Measurements from ENCODE around the gene RTRAF.

The RTRAF gene

GRCh38 chr14:52021957-52022600 is 32.7 kb downstream of the RTRAF start:
- no peak for DNase-seq

DNA sequence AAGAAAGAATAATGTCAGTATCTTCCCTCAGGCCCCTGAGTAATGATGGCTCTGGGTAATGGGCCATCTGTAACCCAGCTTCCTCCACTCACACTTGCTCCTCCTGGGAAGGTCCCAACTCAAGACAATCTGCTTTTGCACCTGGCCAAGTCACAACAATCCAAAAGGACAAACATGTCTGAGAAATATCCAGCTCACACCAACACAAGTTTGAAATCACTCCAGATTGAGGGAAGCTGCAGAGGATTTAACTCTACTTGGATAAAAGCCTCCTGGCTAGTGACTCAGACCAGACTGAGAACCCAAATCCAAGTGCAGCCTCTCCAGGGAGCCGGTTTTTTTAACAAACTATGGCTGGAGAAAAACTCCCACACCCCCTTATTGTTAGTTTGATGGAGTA is 34.2 kb downstream of the RTRAF start:
- no peak for DNase-seq

DNA sequence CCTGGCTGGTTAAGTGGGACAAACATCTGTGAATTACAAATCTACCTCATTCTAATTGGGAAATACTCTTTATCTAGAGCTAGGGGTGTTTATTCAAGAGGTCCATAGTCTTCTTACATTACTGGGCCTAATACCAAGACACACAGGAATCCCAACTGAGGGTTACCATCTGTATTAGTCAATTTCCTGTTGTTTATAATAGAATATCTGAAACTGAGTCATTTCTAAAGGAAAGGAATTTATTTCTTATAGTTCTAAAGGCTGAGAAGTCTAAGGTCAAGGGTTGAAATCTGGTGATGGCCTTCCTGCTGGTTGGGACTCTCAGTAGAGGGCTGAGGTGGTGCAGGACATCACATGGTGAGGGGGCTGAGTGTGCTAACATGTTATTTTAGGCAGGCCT is 36.0 kb downstream of the RTRAF start:
- DNase-seq, result no peak

DNA sequence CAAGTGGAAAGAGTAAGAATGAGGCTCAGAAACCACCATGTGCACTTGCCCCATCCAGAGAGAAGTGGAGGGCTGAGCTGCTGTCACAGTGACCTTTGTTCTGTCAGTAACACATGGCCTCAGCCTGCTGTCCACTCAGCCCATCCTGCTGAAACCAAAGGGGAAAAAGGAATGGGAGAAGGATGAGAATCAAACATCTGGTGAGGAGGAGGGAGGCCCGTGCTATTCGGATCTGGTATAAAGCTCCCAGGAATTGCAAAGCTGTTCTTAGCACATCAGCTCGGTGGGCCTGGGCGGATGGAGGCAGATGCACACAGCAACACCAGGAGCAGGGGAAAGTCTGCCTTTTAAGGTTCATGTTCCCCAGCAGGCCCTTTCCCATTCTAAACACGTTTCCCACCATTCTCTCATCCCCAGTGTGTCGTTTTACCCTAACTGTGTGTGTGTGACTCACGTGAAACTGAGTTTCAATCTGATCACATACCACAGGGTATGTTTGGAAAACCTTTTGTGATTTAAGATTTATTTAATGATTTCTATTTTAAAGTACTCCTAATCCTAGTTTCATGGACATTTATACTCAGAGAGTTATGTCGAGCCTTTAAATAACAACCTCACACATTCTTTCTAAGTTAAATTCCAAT is 36.8 kb downstream of the RTRAF start:
- no peak for DNase-seq

- DNase-seq, result no peak
Measured at GRCh38 chr14:52026901-52027300, 37.6 kb downstream of the RTRAF start.

DNA sequence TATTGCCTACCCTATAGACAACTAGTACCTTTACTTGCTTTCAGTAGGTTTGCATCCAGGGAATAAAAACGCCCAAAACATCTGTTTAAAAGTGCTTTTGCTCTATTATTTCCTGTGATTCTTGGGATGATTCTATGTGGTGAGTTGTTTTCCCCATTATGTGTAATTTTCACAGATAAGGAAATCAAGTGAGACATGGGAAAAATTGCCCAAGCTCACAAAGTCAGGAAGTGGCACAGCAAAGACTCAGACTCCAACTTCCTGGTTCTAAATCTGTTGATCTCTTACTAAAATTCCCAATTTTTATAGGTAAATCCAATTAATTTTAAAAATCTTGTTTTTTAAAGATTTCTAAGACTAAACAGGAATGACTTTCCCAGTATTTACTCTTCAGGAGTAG is 40.5 kb downstream of the RTRAF start:
- DNase-seq, result no peak

GRCh38 chr14:52031781-52032180 is 42.4 kb downstream of the RTRAF start:
- DNase-seq, result no peak

DNA sequence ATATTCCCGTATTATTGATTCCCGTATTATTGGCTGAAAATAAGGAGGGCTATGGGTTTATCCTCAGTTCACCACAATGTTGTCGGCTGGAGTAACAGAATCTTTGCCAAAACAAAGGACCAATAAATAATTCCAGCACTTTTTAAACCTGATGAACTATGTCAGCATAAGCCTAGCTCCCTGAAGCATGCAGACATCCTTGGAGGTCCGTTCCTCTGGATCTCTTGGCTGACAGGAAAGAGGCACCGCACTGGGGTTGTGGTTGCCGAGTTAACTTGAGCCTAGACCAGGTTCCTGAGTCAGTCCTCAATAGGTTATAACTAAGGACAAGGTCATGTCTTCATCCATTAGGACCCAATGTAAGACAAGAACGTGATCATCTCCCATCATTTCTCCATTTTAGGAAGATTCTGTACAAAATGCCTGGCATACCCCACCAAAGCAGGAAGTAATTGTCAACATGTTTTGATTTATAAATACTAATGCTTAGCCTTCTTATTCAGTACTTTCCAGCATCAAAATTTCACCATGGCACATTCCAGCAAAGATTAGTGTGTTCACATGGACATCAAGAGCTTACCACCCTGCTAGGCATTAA is 43.0 kb downstream of the RTRAF start:
- no peak for DNase-seq

DNA sequence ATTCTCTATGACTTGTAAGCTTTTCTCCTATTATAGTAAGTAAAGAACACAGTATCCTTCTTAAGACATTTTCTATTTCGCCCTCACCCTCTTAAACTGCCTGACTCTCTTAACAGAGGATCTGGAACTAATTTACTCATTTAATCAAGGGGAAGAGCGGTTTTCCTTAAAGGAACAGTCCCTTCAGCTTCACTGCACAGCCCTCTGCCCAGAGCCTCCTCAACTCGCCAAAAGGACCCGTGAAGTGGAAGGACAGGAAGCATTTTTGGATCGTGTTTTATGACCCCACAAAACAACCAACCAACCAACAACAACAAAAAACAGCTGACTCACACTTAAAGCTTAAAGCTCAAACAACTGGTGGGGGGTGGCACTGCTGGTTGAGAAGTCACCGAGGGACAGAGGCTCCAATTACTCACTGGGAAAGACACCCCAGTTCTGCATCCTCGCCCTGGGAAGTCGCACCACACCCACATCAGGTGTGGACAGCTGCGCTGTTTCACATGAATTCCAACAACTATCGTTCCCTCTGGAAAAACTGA is 43.8 kb downstream of the RTRAF start:
- DNase-seq, result no peak

- DNase-seq, result no peak
Measured at GRCh38 chr14:52039124-52039815, 49.9 kb downstream of the RTRAF start.

DNA sequence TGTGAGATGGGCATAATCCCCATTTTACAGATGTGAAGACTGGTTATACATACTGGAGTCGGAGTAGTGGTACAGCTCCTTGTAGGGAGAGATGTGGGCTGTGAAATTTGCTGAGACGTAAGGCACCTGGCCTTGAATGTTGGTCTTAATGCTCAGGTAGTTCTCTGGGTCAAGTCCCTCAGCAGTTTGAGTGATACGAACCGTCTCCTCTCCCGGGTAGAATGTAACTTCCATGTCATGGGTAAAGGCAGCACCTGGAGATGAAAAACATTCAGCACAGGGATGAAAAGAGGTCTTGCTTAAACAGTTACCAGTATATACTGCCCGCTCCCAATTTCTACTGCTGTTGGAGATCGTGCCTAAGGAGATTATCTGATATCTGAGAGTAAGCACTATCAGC is 51.3 kb downstream of the RTRAF start:
- no peak for DNase-seq

DNA sequence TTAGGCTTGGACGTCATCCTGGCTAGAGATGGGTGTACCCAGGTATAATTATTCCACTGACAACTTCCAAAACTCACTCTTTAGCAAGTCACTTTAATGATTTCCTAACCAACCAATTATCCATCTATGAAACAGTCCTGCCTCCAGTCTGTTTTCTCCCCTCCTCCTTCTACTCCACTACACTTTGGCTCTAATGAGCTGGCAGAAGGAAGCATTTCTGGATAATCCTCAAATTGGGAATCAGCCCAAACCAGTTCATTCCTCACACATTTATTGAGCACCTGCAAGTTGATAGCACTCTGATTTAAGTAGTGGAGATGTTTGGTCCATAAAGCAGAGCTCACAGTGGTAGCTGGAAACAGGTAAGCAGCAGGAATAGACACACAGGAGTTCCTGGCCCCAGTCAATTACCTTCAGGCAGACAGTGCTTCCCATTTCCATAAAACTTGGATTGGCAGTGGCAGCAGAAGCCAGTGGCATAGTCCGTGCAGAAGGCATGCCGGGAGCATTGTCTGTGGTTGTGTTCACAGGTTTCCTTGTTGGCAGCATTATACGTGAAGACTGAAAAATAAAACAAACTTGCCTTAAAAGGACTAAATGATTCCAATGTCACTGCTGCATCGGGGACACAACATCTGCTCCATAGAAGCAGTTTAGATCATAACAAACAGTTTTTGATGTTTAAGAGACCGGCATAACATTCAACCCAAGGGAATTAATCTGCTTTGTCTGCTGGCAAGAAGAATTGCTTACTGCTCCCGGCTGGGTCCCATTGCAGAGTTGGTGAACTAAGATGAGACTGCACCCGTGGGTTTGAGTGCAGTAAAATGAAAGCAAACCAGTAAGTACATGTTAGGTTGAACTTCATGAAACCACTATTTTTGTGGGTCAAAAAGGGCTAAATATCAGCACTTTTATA is 53.3 kb downstream of the RTRAF start:
- DNase-seq, result no peak

GRCh38 chr14:52043690-52044089 is 54.3 kb downstream of the RTRAF start:
- DNase-seq, result peak; percentile 5 to 17

GRCh38 chr14:52044791-52045522 is 55.6 kb downstream of the RTRAF start:
- DNase-seq, result no peak

DNA sequence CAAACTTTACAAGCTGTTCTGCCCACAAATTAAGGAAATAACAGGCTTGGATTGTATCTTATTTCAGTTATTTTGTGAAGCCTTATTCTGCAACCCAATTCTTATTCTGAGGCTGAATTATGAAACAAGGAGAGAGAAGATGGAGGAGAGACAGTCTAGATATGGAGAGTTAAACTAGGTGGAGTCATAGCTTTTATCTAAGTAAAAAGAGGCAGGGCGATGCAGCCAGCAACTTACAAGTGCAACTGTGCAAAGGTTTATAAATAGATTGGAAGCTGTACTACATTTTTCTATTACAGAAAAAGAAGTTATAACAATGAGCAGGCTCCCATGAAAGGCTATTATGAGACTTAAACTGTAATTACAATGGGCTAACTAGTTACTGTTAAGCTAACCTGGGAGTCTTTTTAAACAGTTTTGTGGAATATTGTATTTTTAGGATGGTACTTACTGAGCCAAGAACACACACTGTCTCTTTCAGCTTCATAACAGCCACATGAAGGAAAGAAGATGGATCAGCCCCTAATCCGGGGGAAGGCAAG is 57.1 kb downstream of the RTRAF start:
- no peak for DNase-seq

DNA sequence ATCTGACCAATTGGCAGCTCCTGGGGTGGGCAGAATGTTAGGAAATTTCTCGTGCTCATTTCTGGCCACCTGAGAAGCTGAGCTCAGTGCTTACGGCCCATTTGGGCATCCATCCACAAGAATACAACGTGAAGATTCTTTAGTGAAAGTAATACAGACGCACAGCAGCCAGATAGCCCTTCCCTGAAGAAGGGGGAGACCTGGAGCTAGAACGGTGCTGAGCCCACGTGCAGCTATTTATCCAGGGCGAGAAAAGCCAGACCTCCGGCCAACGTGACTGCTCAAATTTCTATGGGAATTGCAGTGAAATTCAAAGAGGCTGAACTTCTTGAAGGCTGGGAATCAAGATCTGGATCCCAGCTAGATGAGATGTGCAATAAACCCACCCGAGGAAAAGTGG is 58.8 kb downstream of the RTRAF start:
- no peak for DNase-seq

GRCh38 chr14:52048641-52049204 is 59.4 kb downstream of the RTRAF start:
- no peak for DNase-seq

DNA sequence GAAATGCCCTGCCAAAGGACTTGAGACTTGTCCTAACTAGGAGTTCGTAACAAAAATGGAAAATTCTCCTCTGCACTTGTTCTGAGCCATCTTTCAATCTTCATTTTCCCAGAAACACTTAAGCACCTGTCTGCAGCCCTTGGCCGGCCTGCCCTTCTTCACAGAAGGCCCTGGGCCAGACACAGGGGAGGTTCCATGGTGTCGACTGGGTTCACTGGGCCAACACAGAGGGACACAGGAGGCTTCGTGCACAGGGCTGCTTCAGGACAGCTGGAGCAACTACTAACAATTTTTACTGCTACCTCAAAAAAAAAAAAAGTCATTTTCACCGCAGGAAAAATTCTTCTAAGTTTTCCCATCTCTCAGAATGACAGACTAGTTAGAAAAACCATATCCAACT is 59.9 kb downstream of the RTRAF start:
- DNase-seq, result no peak

DNA sequence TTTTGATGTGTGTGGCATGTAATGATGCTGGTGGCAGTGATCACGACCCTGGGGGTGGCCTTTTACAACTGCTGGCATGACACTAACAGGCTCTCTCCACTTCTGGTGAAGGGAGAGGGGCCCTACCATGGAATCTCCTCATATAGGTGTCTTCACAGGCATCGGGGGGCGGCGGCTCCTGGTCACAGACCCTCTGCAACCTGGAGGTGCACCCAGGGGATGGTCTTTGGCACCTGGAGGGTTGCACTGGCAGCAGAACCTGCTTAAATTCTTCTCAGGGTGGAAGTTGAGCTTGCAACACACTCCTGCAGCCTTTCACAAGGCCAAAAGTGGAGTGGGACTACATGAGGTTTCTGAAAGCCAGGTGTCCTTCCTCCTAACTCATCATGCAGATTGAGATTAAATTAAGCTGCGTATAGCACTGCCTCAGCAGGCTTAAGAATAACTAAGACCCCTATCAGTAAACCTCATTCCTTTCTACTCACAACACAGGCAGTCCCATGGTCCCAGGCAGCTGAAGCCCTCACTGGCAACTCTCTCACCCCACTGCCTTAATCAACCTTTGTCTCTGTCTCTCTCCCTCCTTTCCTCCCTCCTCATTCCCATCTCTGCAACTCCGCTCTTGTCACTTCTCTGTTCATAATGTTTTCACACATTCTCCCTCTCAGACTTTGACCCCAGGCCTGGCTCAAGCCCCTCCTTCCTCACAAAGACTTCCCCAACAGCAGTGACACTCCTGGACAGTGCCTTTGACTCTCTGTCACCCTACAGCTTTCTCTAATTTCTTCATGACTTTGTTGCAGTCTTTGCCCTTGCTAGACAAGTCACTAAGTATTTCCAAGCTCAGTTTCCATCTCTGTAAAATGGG is 60.6 kb downstream of the RTRAF start:
- no peak for DNase-seq

DNA sequence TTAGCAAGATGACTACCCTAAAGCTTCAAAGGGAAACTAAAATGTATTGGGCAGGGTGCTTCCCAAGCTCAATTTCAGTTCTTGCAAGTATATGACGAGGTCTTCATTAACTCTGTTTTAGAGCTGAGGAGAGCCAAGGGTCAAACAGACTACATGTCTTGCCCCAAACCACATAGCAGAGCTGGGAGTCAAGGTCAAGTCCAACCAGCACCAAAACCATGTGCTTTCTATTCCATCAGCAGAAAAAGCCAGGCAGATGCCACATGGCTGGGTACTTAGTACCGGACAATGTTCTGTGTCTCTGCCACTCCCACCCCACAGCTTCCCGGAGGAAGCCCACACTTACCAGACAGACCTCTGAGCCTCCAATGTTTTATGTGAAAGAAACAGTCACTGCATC is 61.9 kb downstream of the RTRAF start:
- no peak for DNase-seq

Data from activated CD4-positive, alpha-beta T cell treated with anti-CD3 and anti-CD28 coated beads, Interleukin-2, amount 50 U/mL, for 4 hours (primary cell).